Keratinocyte (primary cell): ENCODE results near the gene SLC7A5. TPM values are rescaled to one million over a fixed set of nuclear protein-coding genes. Genes with fewer than 3 reads are reported as not detected.

ENCODE experiments used
- DNase-seq: peaks from one replicate; pipeline ENCODE4 v3.0.0-alpha.2; 2011; ENCODE audit warnings: low read depth, missing footprints, low spot score
- FAIRE-seq: peaks from 2 replicates; lab custom pipeline; 2011; peaks lifted over from hg19 to GRCh38; lab: Jason Lieb, UNC
- H2AFZ ChIP-seq: 2 replicates; pipeline ENCODE4 v1.6.0; 2012; ENCODE audit warnings: low read length, control low read depth, inconsistent platforms; ENCODE audit not compliant: control insufficient read depth
- H3K27ac ChIP-seq: 2 replicates; pipeline ENCODE4 v1.5.1; 2011; ENCODE audit warnings: low read length; ENCODE audit not compliant: control insufficient read depth, insufficient read depth
- H3K27me3 ChIP-seq: 3 replicates; pipeline ENCODE4 v1.6.0; 2011; ENCODE audit warnings: low read length; ENCODE audit not compliant: control insufficient read depth, insufficient read depth; ENCODE audit errors: extremely low read depth
- H3K36me3 ChIP-seq, 2 experiments: 2 replicates in 1 of 2; 3 replicates in 1 of 2; pipeline ENCODE4 v1.5.1; 2011; ENCODE audit warnings: low read length in 2 of 2, mild to moderate bottlenecking in 1 of 2; ENCODE audit not compliant: control insufficient read depth in 2 of 2, insufficient read depth in 2 of 2; ENCODE audit errors: extremely low read depth in 1 of 2
- H3K4me1 ChIP-seq: 3 replicates; pipeline ENCODE4 v1.5.1; 2011; ENCODE audit warnings: low read length; ENCODE audit not compliant: control insufficient read depth, insufficient read depth; ENCODE audit errors: extremely low read depth
- H3K4me2 ChIP-seq: 3 replicates; pipeline ENCODE4 v1.6.0; 2011; ENCODE audit warnings: low read depth, low read length; ENCODE audit not compliant: control insufficient read depth, insufficient read depth; ENCODE audit errors: extremely low read depth
- H3K4me3 ChIP-seq, 3 experiments: fragments of 200-600 bp in 1 of 3; sonication (generic) in 1 of 3; 2 replicates in 2 of 3; 3 replicates in 1 of 3; pipeline ENCODE4 v1.5.1; 2011 to 2016; ENCODE audit warnings: low read length in 3 of 3, mild to moderate bottlenecking in 3 of 3, control low read depth in 2 of 3, inconsistent platforms in 1 of 3, low read depth in 1 of 3, mixed read lengths in 1 of 3, mixed run types in 1 of 3, moderate library complexity in 1 of 3; ENCODE audit not compliant: control insufficient read depth in 2 of 3, insufficient read depth in 2 of 3; ENCODE audit errors: extremely low read depth in 1 of 3
- H3K79me2 ChIP-seq: 2 replicates; pipeline ENCODE4 v1.6.0; 2012; ENCODE audit warnings: low read length; ENCODE audit not compliant: control insufficient read depth, insufficient read depth
- H3K9ac ChIP-seq: 3 replicates; pipeline ENCODE4 v1.6.0; 2011; ENCODE audit warnings: low read length; ENCODE audit not compliant: control insufficient read depth, insufficient read depth; ENCODE audit errors: extremely low read depth
- H3K9me1 ChIP-seq: 3 replicates; pipeline ENCODE4 v1.6.0; 2011; ENCODE audit warnings: low read length; ENCODE audit not compliant: control insufficient read depth, insufficient read depth; ENCODE audit errors: extremely low read depth
- H3K9me3 ChIP-seq: 2 replicates; pipeline ENCODE4 v1.5.1; 2012; ENCODE audit warnings: low read depth, low read length; ENCODE audit not compliant: control insufficient read depth
- H4K20me1 ChIP-seq: 3 replicates; pipeline ENCODE4 v1.6.0; 2011; ENCODE audit warnings: low read length; ENCODE audit not compliant: control insufficient read depth, insufficient read depth; ENCODE audit errors: extremely low read depth
- EZH2 ChIP-seq: IDR thresholded peaks from one replicate; pipeline ENCODE4 v1.6.1; 2012; ENCODE audit warnings: inconsistent platforms, mild to moderate bottlenecking, low read length, moderate library complexity
- dilution Hi-C: fragments of 300-500 bp; cut with MboI; formaldehyde crosslinking; loops from one replicate; pipeline ENCODE4 v1.7.0; 2020; ENCODE audit warnings: low sequenced_read_pairs; ENCODE audit not compliant: extremely low pct_ligation_motif_present
- polyA plus RNA-seq, 5 experiments: library from polyadenylated mRNA; depleted of rRNA in 3 of 5; stranded (reverse) in 3 of 5; stranded (forward) in 1 of 5; unstranded in 1 of 5; fragments of >200 nt; gene quantifications; 1 replicate in 1 of 5; 2 replicates in 3 of 5; 3 replicates in 1 of 5; pipeline versions ENCODE4 v1.2.1 to v1.2.3, GENCODE V29; 2011 to 2012; ENCODE audit warnings: missing spikeins in 2 of 5, low read depth in 1 of 5, low replicate concordance in 1 of 5
- TF ChIP-seq, protein P1 (sequence below), 3 experiments: IDR thresholded peaks in 1 of 3; conservative IDR thresholded peaks in 1 of 3; optimal IDR thresholded peaks in 1 of 3; 2 replicates in 2 of 3; 3 replicates in 1 of 3; pipeline versions ENCODE3 to v1.5.1; 2011; ENCODE audit warnings: low read length in 3 of 3, mild to moderate bottlenecking in 3 of 3, moderate library complexity in 2 of 3, control low read depth in 1 of 3, inconsistent platforms in 1 of 3; ENCODE audit not compliant: insufficient read depth in 2 of 3; ENCODE audit errors: extremely low read depth in 1 of 3

Gene SLC7A5
- polyA plus RNA-seq, 1 donor (not counting 4 experiments of a cell fraction or from before 2014, with no cell fraction given), result 114 TPM

DNA sequence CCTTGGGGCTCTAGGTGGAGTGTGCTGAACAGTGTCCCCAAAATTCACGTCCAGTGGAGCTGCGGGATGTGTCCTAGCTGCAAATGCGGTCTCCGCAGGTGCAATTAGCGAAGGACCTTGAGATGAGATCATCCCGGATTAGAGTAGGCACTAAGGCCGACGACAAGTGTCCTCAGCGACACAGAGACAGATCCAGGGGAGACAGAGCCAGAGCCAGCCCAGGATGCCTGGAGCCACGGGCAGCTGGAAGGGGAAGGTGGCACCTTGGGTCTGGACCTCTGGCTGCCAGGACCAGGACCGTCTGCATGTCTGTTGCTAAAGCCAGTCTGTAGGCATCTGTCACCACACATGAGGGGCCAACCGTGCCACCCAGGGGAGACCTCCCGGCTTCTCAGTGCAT, 24.5 kb downstream of the SLC7A5 start:
- TF ChIP-seq, protein P1, sequence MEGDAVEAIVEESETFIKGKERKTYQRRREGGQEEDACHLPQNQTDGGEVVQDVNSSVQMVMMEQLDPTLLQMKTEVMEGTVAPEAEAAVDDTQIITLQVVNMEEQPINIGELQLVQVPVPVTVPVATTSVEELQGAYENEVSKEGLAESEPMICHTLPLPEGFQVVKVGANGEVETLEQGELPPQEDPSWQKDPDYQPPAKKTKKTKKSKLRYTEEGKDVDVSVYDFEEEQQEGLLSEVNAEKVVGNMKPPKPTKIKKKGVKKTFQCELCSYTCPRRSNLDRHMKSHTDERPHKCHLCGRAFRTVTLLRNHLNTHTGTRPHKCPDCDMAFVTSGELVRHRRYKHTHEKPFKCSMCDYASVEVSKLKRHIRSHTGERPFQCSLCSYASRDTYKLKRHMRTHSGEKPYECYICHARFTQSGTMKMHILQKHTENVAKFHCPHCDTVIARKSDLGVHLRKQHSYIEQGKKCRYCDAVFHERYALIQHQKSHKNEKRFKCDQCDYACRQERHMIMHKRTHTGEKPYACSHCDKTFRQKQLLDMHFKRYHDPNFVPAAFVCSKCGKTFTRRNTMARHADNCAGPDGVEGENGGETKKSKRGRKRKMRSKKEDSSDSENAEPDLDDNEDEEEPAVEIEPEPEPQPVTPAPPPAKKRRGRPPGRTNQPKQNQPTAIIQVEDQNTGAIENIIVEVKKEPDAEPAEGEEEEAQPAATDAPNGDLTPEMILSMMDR (optimal IDR thresholded peaks at IDR 0.05 in 1 of 3, IDR thresholded peaks at IDR 0.05 in 1 of 3, conservative IDR thresholded peaks at IDR 0.05 in 1 of 3; ENCODE audit: extremely low read depth in 1 of 3, insufficient read depth in 2 of 3, low read length in 3 of 3), result no peak
- TF ChIP-seq EZH2, result no peak
- no peak overlapping the region for H3K27ac ChIP-seq

DNA sequence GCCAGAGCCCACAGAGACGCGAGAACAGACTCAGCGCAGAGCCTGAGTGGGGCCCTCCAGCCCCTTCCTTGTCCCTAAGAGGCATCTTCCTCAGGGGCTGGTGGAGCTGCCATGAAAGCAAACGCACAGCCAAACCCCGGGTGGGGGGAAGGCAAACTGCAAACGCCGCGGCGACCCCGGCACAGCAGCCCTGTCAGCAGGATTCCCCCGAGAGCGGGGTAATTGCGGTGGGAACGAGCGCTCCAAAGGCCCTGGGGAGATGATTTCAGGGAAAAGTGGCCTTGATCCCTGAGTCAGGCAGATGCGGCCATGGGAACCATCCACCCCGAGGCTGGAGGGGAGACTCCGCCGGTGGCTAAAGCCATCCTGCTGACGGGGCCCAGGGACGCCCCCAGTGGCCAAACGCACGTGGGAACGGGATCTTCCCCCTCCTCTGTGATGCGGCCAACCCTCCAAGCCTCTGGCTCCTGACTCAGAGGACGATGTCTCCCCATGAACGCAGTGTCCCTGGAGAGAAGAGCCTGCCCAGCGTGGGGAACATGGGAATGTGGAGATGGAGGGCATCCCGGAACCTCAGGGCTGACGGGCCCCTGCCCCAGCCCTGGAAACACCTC, 25.1 kb downstream of the SLC7A5 start:
- peaks cover 63% of the 10 kb centered on the region for H4K20me1 ChIP-seq

More for the DNA sequence above, 24.5 kb downstream of the SLC7A5 start:
- H3K4me3 ChIP-seq, result no peak overlapping the region
- H3K9me3 ChIP-seq, result no peaks in the 10 kb centered on the region
- no peak for DNase-seq
- H3K4me2 ChIP-seq, result no peak overlapping the region
- H3K9me1 ChIP-seq, result peaks cover 5% of the 10 kb centered on the region
- peaks cover 55 to 91% of the 10 kb centered on the region in 2 experiments for H3K36me3 ChIP-seq
- dilution Hi-C loops, result no loop called here
- peaks cover 24% of the 10 kb centered on the region for H3K4me1 ChIP-seq
- H2AFZ ChIP-seq, result no peak overlapping the region
- no peak for FAIRE-seq
- H4K20me1 ChIP-seq, result peaks cover 66% of the 10 kb centered on the region
- H3K79me2 ChIP-seq, result peaks cover 97% of the 10 kb centered on the region
- H3K9ac ChIP-seq, result no peak overlapping the region
- H3K27me3 ChIP-seq, result no peaks in the 10 kb centered on the region

More for the DNA sequence above, 25.1 kb downstream of the SLC7A5 start:
- Histone ChIP-seq H3K79me2 (peaks cover 95% of the 10 kb centered on the region), H3K27me3 (no peaks in the 10 kb centered on the region), H3K9ac (no peak overlapping the region), H3K4me3 (no peak overlapping the region), H3K36me3 (peaks cover 55 to 91% of the 10 kb centered on the region in 2 experiments), H3K4me2 (no peak overlapping the region), H2AFZ (no peak overlapping the region), H3K27ac (no peak overlapping the region), H3K4me1 (peaks cover 21% of the 10 kb centered on the region), H3K9me3 (no peaks in the 10 kb centered on the region), H3K9me1 (peaks cover 3% of the 10 kb centered on the region)
- dilution Hi-C loops, result no loop called here
- TF ChIP-seq, protein P1 (optimal IDR thresholded peaks at IDR 0.05 in 1 of 3, IDR thresholded peaks at IDR 0.05 in 1 of 3, conservative IDR thresholded peaks at IDR 0.05 in 1 of 3; ENCODE audit: extremely low read depth in 1 of 3, insufficient read depth in 2 of 3, low read length in 3 of 3), result peak in 1 of 3 experiments; percentile 2
- no peak for TF ChIP-seq EZH2
- FAIRE-seq (no peak), DNase-seq (no peak)
